A673 (cell line): ENCODE measurements around the gene MORN5.

Experiments
- EZH2 ChIP-seq: fragments of 200-600 bp; sonication (generic); IDR thresholded peaks from 2 replicates; pipeline ENCODE4 v1.6.1; 2017; ENCODE audit warnings: borderline replicate concordance, low read depth, mild to moderate bottlenecking, mixed read lengths, antibody characterized with exemption, low read length; ENCODE audit not compliant: poor library complexity, severe bottlenecking
- TF ChIP-seq, protein P1 (sequence below): fragments of 300-800, 200-600 bp; sonication (generic); conservative IDR thresholded peaks from 2 replicates; pipeline ENCODE4 v1.5.1; 2017; ENCODE audit warnings: low read depth, mild to moderate bottlenecking, antibody characterized with exemption, low read length, moderate library complexity, mixed read lengths

DNA sequence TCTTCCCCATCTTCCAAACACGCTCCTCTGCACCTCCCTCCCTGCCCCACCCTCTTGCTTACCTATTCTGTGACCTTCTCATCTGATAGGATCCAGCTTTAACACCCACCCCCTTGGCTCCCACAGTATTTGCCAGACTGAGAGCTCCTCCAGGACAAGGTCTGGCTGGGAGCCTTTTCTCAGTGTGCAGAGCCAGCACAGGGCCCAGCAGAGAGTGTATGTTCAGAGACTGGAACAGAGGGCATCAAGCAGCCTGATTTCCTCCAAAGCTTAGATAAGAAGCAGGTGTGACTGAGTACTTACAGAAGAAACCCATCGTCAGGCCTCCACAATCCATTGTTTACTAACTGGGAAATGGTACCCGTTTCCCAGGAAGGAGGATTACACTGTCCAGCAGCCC is 42.4 kb downstream of the MORN5 start:
- TF ChIP-seq, protein P1, sequence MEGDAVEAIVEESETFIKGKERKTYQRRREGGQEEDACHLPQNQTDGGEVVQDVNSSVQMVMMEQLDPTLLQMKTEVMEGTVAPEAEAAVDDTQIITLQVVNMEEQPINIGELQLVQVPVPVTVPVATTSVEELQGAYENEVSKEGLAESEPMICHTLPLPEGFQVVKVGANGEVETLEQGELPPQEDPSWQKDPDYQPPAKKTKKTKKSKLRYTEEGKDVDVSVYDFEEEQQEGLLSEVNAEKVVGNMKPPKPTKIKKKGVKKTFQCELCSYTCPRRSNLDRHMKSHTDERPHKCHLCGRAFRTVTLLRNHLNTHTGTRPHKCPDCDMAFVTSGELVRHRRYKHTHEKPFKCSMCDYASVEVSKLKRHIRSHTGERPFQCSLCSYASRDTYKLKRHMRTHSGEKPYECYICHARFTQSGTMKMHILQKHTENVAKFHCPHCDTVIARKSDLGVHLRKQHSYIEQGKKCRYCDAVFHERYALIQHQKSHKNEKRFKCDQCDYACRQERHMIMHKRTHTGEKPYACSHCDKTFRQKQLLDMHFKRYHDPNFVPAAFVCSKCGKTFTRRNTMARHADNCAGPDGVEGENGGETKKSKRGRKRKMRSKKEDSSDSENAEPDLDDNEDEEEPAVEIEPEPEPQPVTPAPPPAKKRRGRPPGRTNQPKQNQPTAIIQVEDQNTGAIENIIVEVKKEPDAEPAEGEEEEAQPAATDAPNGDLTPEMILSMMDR, result no peak
- TF ChIP-seq EZH2, result no peak
